M059J (cell line): ENCODE data around the gene BIN1. TPM values are rescaled to one million over a fixed set of nuclear protein-coding genes. Genes with fewer than 3 reads are reported as not detected.

Experiments
- DNase-seq: peaks from one replicate; pipeline ENCODE4 v3.0.0-alpha.2; 2012; ENCODE audit warnings: low read depth
- total RNA-seq: library from RNA; depleted of rRNA; stranded (reverse); fragments of >200 nt; shearing (Covaris generic); gene quantifications from 2 replicates; pipeline ENCODE4 v1.2.3, GENCODE V29; 2014

The BIN1 gene
- total RNA-seq, 1 experiment from 2014 or later, result 51.1 TPM

- no peak for DNase-seq
These were observed 31.1 kb downstream of the BIN1 start for GRCh38 chr2:127075821-127076220.

DNA sequence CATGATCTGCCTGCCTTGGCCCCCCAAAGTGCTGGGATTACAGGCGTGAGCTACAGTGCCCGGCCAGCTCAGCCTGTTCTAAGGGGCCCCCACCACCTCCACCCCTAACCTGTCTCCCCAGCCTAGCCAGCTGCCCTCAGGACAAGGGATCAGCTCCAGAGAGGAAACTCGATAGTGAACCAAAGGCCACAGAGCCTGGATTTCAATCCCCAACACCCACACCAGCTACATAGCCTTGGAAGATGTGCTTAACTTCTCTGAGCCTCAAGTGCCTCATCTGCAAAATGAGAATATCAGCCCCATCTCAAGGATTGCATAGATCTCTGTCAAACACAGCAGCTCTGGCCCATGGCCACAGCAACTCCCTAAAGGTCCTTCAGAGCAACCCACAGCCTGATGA is 32.0 kb downstream of the BIN1 start:
- no peak for DNase-seq

DNA sequence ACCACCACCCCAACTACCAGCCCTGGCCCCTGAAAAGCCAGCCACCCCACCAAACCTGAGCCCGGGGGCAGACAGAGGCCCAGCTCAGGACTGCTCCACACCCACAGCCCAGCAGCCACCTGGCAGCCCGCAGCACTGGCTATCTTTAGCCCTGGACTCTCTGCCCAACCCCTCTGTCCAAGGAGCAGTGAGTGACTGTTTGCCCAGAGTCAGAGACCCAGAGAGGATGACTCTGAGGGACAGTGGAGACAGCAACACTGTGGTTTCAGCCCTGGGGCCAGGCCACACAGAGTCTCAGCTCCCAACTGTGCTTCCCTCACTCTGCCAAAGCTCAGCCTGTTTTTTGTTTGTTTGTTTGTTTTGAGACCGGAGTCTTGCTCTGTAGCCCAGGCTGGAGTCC is 32.6 kb downstream of the BIN1 start:
- DNase-seq, result no peak

- DNase-seq, result no peak
These were observed 34.0 kb downstream of the BIN1 start for GRCh38 chr2:127072970-127073369.

GRCh38 chr2:127072396-127072795 is 34.6 kb downstream of the BIN1 start:
- DNase-seq, result no peak

DNA sequence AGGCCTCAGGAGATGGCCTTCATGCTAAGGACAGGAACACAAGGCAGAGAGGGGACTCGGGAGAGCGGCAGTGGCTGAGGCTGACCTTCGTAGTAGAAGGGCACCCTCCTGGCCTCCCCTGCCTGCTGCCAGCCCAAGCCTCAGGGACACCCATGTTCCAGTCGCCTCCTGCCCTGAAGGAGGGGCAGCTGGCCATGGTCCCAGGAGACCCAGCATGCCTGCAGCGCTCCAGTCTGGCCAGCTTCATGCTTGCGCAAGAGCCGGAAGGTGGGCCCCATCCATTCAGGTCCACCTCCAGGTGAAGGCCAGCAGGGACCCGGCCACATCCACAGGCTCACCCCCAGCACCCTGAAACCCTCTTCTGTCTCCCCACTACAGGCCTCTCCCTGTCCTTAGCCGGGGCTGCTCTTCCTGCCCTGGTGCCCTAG is 35.0 kb downstream of the BIN1 start:
- DNase-seq, result no peak

GRCh38 chr2:127070221-127070620 is 36.7 kb downstream of the BIN1 start:
- DNase-seq, result no peak

DNA sequence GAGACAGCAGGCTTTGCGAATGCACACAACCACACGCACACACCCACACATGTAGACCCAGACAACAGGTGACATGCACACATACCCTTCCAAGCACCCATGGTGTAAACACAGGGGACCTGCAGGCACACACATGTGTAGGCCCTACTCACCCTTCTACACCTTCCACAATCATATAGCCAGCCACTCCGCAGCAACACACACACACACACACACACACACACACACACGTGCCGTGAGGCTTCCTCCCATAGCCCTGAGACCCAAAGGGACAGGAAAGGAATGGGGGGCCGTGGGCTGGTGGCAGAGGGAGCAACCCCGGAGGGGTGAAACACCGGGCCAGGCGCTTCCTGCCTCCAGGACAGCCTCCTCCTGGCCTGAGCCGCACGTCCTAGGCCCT is 37.4 kb downstream of the BIN1 start:
- DNase-seq, result no peak

- DNase-seq, result no peak
These were observed 38.0 kb downstream of the BIN1 start for GRCh38 chr2:127069003-127069402.

DNA sequence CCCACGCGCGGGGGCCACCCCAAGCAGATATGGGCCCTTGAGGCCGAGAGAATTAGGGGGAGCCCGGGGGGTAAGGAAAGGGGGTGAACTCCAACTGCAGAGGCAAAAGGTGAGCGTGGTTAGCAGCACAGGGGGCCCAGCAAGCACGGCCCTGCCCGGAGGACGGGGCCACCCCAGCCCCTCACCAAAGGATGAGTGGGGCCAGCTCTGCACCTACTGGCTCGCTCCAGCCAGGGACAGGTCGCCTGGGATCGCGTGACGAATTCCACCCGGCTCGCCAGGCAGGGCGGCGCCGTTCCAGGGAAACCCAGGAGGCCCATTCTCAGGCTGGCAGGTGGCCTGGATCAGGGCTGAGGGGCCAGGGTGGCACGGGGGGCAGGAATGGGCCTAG is 38.6 kb downstream of the BIN1 start:
- no peak for DNase-seq

- peak; percentile 46 for DNase-seq
These were observed 39.2 kb downstream of the BIN1 start for GRCh38 chr2:127067620-127068350.

DNA sequence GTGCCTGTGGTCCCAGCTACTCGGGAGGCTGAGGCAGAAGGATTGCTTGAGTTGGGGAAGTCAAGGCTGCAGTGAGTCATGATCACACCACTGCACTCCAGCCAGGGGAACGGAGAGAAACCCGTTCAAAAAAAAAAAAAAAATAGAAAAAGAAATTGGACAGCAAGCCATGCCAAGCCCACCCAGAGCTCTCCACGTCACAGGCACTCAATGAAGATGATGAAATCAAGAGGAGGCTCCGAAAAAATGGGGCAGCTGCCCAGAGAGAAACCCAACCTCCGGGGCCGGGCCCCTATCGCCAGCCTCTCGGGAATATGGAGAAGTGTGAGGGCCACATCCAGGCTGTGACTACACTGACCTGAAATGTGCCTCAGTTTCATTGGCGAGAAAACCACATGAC is 40.0 kb downstream of the BIN1 start:
- DNase-seq, result no peak

GRCh38 chr2:127065940-127066318 is 41.0 kb downstream of the BIN1 start:
- no peak for DNase-seq

GRCh38 chr2:127065299-127065939 is 41.5 kb downstream of the BIN1 start:
- DNase-seq, result no peak

GRCh38 chr2:127064642-127065250 is 42.2 kb downstream of the BIN1 start:
- peak; percentile 98 for DNase-seq

DNA sequence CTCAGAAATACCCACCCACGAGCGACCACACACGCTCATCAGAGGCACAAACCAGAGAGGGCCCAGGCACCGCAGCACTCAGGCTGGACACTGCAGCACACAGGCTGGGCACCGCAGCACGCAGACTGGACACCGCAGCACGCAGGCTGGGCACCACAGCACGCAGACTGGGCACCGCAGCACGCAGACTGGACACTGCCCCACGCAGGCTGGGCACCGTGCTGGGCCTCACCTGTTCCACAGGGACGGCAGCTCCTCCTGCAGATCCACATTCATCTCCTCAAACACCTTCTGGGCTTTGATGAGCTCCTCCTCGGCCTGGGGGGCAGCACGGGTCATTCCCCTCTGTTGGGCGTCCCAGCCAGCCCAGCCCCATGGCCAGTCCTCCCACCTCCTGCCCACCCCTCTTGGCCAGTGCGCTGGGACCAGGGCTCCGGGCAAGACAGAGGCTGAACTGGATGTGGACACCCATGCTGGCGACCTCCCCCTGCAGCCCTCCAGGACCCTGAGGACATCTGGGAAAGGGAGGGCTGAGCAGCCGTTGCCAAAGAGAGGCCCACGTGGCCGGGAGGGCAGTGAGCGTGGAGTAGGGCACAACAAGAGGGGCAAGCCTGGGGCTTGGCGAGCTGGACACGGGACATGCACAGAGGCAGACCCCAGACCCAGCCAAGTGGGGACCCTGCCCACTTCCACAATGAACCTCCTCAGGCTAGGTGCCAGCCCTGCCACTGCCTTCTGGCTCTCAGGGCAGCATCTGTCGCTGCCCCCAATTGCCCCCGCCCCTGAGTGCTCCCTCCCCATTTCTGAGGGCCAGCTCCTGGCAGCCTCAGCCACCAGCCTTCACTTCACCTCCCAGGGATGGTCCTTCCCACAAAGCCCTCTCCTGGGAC is 43.0 kb downstream of the BIN1 start:
- DNase-seq, result no peak

DNA sequence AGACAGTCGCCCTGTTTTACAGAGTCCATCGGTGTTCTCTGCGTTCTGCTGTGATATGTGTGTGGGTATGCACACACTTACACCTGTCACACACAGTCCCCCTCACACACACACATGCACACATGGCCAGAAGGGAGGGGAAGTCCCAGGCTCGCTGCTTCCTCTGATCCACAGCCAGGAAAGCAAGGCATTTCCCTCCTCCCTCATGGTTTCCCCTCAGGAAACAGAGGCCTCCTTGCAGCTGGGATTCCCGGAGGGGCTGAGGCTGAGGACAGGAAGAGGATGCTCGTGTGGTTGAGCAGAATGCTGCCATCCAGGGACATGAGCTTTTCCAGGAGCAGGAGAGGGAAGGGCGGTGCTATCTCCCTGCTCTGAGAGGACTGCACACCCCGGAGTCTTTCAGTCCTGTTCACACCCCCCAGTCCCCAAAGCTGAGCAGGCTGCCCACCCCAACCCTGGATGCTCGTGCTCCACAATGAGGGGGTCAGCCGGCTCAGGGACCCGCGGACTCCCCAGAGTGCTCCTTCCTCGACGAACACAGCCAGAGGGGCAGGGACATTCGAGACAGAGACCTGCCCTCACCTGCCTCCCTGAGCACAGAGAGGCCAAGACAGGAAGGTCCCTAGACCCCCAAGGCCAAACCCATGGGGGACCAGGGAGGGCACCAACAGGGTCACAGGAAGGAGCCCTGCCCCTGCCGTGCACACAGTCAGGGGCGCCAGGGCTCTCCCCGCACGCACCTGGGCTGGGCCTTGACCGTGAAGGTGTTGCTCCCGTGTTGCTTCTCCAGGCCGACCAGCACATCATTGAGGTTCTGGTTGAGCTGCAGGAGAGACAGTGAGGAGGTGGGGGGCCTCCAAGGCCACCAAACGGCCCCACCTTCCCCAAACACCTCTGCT is 45.3 kb downstream of the BIN1 start:
- peak; percentile 27 for DNase-seq

DNA sequence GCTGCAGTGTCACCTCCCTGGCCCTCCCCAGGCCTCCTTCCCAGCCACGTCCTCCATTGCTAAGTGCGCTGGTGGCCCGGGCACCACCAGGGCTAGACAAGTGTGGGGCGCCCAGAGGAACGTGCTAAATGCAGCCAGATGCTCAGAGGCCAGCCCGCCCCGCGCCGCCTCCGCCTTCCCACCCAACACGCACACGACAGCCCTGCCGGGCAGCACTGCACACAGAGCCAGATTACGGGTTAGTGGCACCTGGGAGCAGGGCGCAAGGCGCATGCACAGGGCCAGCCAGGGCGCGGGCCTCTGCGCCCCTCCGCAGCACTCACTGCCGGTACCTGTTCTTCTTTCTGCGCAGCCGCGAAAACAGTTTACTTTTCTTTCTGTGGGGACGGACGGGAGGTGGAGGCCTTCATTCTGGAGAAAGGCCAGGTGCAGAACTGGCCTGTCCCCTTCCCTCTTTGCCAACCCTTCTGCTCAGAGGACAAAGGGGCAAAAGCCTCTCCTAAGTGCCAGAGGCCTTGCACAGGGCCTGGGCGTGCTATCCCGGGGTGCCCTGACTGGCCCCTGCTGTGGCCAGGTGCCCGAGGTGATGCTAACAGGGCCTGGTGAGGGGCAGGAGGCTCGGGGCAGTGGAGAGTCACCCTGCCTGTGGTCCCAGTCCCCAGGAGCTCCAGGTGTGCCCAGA is 46.5 kb downstream of the BIN1 start:
- no peak for DNase-seq

DNA sequence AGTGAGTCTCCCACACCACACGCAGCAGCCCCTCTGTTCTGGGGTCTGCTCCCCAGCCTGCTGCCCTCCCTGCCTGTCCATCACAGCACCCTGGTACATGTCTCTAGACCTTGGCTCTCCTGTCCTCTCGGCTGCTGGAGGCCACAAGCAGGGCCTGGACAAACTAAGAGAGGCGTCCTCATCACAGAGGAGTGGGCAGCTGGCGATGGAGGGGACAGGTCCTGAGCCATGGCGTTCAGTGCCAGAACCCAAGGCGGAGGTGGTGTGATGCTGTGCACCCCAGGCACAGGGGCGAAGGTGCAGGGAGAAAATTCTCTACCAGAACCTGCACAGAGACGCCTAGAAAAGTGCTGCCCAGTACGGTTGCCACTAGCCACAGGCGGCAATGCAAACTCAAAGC is 47.4 kb downstream of the BIN1 start:
- DNase-seq, result no peak

DNA sequence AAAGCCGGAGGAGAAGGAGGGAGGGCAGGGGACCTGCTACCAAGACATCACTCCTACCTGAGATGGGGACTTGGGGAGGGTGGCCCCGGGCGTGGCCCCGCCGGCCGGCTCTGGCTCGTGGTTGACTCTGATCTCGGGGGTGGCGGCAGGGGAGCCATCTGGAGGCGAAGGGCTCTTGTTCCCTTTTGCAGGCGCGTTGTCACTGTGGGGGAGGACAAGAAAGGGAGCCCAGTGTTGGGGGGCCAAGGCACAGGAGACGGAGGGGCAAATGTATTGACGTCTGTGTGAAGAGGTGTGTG is 48.1 kb downstream of the BIN1 start:
- no peak for DNase-seq
